AG10803 (cell line): ENCODE results near the gene HMCES.
A peak's percentile ranks its signal among the peaks of the same experiment; 100 is the strongest.

ENCODE experiments used
- DNase-seq: peaks from one replicate; pipeline ENCODE4 v3.0.0; 2010; ENCODE audit warnings: low read depth
- H3K4me3 ChIP-seq: 2 replicates; pipeline ENCODE4 v1.5.1; 2011; ENCODE audit warnings: mild to moderate bottlenecking, low read length, control low read depth
- TF ChIP-seq, protein P1 (sequence below): conservative IDR thresholded peaks from 2 replicates; pipeline ENCODE4 v1.5.1; 2011; ENCODE audit warnings: mild to moderate bottlenecking, low read length, control low read depth, inconsistent platforms

The HMCES gene

GRCh38 chr3:129282727-129283327, 4.2 kb downstream of the HMCES start:
- no peak overlapping the region for H3K4me3 ChIP-seq
- peak; percentile 75 for DNase-seq
- TF ChIP-seq, protein P1, sequence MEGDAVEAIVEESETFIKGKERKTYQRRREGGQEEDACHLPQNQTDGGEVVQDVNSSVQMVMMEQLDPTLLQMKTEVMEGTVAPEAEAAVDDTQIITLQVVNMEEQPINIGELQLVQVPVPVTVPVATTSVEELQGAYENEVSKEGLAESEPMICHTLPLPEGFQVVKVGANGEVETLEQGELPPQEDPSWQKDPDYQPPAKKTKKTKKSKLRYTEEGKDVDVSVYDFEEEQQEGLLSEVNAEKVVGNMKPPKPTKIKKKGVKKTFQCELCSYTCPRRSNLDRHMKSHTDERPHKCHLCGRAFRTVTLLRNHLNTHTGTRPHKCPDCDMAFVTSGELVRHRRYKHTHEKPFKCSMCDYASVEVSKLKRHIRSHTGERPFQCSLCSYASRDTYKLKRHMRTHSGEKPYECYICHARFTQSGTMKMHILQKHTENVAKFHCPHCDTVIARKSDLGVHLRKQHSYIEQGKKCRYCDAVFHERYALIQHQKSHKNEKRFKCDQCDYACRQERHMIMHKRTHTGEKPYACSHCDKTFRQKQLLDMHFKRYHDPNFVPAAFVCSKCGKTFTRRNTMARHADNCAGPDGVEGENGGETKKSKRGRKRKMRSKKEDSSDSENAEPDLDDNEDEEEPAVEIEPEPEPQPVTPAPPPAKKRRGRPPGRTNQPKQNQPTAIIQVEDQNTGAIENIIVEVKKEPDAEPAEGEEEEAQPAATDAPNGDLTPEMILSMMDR, result peak; percentile 16; the same call in 1 of the 2 replicates

DNA sequence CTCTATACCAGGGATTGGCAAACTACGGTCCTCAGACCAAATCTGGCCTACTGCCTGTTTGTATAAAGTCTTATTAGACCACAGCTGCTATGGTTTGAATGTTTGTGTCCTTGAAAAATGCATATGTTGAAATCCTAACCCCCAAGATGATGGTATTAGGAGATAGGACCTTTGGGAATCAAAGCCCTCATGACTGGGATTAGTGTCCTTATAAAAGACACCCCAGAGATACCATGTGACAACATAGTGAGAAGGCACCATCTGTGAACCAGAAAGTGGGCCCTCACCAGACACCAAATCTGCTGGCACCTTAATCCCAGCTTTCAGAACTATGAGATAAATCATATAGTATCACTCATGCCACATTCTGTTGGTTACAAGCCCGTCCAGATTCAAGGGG, 7.4 kb downstream of the HMCES start:
- TF ChIP-seq, protein P1, result no peak
- DNase-seq, result peak; percentile 73
- no peak overlapping the region for H3K4me3 ChIP-seq

DNA sequence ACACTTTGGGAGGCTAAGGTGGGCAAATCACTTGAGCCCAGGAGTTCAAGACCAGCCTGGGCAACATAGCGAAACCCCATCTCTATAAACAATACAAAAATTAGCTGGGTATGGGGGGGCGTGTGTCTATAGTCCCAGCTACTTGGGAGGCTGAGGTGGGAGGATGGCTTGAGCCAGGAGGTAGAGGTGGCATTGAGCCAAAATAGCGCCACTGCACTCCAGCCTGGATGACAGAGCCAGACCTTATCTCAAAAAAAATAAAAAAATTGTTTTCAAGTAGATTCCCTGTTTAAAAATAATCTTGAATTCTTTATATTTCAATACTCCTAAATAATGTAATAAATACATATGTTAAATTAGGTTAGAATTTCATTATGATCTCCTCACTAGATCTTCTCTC, 9.8 kb downstream of the HMCES start:
- no peak overlapping the region for H3K4me3 ChIP-seq
- DNase-seq, result no peak
- TF ChIP-seq, protein P1, result no peak

GRCh38 chr3:129289201-129289921, 10.7 kb downstream of the HMCES start:
- DNase-seq, result peak; percentile 57
- TF ChIP-seq, protein P1, result no peak

DNA sequence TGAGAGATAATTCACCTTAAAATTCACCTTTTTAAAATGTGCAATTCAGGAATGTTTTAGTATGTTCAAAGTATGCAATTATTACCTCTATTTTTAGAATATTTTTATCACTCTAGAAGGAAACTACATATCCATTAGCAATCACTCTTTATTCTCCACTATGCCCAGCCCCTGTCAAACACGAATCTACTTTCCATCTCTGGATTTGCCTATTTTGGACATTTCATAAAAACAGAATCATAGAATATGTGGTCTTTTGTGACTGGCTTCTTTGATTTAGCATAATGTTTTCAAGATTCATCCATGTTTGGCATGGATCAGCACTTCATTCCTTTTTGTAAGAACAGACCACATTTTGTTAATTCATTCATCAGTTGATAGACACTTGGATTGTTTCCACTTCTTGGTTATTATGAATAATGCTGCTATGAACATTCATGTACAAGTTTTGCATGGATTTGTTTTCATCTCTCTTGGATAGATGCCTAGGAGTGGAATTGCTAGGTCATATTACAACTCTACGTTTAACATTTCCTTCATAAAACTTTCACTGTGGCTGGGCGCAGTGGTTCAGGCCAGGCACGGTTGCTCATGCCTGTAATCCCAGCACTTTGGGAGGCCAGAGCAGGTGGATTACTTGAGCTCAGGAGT, 12.7 kb downstream of the HMCES start:
- no peak overlapping the region for H3K4me3 ChIP-seq
- peak; percentile 33 for DNase-seq
- TF ChIP-seq, protein P1, result no peak

More at GRCh38 chr3:129289201-129289921, 10.7 kb downstream of the HMCES start:
- no peak overlapping the region for H3K4me3 ChIP-seq

GRCh38 chr3:129295286-129295685, 16.6 kb downstream of the HMCES start:
- TF ChIP-seq, protein P1, result no peak
- no peak for DNase-seq
- no peak overlapping the region for H3K4me3 ChIP-seq
